HG03378 (cell line): ENCODE data around the gene UTP14A.
"Not testable (repeated sequence)": the region's sequence is repeated elsewhere in the genome, so short reads cannot be mapped to it uniquely, and the experiment has no call there.

ENCODE experiments used
- ATAC-seq: cut with Tn5 transposase; IDR thresholded peaks from one replicate; pipeline ENCODE4 v1.9.1; 2021; ENCODE audit warnings: mild to moderate bottlenecking, moderate library complexity; ENCODE audit not compliant: unreplicated experiment

UTP14A gene, protein sequence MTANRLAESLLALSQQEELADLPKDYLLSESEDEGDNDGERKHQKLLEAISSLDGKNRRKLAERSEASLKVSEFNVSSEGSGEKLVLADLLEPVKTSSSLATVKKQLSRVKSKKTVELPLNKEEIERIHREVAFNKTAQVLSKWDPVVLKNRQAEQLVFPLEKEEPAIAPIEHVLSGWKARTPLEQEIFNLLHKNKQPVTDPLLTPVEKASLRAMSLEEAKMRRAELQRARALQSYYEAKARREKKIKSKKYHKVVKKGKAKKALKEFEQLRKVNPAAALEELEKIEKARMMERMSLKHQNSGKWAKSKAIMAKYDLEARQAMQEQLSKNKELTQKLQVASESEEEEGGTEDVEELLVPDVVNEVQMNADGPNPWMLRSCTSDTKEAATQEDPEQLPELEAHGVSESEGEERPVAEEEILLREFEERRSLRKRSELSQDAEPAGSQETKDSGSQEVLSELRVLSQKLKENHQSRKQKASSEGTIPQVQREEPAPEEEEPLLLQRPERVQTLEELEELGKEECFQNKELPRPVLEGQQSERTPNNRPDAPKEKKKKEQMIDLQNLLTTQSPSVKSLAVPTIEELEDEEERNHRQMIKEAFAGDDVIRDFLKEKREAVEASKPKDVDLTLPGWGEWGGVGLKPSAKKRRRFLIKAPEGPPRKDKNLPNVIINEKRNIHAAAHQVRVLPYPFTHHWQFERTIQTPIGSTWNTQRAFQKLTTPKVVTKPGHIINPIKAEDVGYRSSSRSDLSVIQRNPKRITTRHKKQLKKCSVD

GRCh38 chrX:129905787-129906580 is at the start of gene UTP14A:
TSS of gene UTP14A (plus strand) at chrX:129906164. CDS start at chrX:129906211, 47 bp downstream.
- ATAC-seq, result peak; percentile 93

DNA sequence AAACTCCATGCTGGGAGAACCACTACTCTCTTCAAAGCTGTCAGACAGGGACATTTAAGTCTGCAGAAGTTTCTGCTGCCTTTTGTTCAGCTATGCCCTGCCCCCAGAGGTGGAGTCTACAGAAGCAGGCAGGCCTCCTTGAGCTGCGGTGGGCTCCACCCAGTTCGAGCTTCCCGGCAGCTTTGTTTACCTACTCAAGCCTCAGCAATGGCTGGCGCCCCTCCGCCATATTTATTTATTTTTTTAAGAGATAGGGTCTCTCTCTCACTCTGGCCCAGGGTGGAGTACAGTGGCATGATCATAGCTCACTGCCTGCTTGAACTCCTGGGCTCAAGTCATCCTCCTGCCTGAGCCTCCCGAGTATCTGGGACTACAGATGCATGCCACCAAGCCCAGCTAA is 46.8 kb upstream of the UTP14A start:
- not testable (repeated sequence) for ATAC-seq

DNA sequence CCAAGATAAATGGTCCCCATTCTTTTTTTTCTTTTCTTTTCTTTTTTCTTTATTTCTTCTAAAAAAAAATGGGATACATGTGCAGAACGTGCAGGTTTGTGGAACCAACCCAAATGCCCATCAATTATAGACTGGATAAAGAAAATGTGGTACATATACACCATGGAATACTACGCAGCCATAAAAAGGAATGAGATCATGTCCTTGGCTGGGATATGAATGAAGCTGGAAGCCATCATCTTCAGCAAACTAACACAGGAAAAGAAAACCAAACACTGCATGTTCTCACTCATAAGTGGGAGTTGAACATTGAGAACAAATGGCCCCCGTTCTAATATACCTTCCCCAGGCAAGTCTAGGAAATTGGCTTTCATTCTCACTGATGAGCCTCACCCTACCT is 39.6 kb upstream of the UTP14A start:
- not testable (repeated sequence) for ATAC-seq

- ATAC-seq, result no peak
Measured at GRCh38 chrX:129872524-129872923, 33.4 kb upstream of the UTP14A start.

DNA sequence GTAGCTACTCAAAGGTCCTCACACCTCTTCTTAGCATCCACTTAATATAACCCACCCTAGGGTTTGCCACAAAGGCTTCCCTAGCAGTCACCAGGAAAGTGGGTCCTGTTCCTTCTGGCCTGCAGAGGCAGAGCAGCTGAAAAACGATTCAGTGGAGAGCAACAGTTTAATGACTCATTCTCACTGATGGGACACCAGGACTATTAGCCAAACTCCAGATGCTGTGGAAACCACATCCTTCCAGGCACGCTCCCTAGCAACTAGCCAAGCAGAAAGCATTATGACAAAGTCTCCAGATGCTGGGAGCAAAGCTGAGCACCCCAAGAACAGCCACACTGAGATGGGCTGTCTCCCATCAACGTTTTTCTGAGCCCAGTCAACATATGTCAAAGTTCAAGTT is 30.3 kb upstream of the UTP14A start:
- no peak for ATAC-seq

DNA sequence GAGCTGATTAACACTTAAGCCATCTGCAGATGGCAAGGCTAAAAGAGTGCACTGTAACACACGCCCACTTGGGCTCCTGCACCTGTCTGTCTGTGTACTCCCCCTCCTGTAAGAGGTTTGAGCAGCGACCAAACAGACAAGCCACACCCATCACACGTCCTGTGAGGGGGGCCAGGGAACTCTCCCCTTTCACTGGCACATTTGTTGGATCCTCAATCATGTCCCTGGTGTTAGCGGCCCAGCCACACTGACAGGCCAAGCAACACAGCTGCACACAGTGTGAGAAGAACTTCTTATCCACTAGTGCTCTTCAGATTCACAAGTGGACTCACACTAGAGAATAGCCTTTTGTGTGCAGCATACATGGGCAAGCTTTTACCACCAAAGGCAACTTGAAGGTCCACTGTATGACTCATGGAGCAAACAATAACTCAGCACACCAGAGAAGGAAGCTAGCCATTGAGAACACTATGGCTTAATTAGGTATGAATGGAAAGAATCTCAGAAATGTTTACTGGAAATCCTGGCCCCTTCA is 29.1 kb upstream of the UTP14A start:
- no peak for ATAC-seq

- ATAC-seq, result no peak
Measured at GRCh38 chrX:129877401-129877800, 28.6 kb upstream of the UTP14A start.

DNA sequence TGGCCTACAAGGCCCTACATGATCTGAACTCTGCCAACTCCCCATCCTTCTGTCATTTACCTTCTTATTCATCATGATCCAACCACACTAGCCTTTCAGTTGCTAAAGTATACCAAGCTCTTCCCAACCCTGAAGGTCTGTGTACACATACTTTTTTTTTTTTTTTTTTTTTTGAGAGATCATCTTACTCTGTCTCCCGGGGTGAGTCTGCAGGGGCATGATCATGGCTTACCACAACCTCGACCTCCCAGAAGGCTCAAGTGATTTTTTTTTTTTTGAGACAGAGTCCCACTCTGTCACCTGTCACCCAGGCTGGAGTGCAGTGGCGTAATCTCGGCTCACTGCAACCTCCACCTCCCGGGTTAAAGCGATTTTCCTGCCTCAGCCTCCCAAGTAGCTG is 5.9 kb upstream of the UTP14A start:
- ATAC-seq, result no peak

- ATAC-seq, result no peak
Measured at GRCh38 chrX:129908636-129909035, 2.7 kb downstream of the UTP14A start.

GRCh38 chrX:129925305-129926092 is 19.5 kb downstream of the UTP14A start:
- ATAC-seq, result peak; percentile 61

DNA sequence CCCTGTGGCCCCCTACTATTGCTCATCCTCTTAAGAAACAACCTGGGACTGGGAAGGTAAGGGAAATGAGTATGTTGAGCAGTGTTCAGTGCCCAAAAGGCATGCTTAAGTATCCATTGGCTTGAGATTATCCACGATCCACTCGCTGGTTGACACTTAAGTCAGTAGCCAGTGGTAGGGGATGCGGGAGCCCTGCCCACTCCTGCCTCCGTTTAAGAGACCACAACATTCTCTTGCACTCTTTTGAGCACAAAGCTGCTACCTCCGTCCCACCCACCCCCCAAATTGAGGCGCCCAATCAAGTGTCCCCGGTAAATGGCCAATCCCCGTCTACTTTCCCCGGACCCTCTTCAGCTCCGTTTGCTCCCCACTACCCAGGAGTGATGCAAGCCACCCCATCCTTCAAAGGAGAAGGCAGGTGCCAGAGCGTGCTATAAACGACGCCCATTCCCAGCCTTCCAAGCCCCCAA is 25.0 kb downstream of the UTP14A start:
- no peak for ATAC-seq

- peak; percentile 77 for ATAC-seq
Measured at GRCh38 chrX:129931411-129932015, 25.5 kb downstream of the UTP14A start.

- ATAC-seq, result no peak
Measured at GRCh38 chrX:129932016-129932820, 26.3 kb downstream of the UTP14A start.

DNA sequence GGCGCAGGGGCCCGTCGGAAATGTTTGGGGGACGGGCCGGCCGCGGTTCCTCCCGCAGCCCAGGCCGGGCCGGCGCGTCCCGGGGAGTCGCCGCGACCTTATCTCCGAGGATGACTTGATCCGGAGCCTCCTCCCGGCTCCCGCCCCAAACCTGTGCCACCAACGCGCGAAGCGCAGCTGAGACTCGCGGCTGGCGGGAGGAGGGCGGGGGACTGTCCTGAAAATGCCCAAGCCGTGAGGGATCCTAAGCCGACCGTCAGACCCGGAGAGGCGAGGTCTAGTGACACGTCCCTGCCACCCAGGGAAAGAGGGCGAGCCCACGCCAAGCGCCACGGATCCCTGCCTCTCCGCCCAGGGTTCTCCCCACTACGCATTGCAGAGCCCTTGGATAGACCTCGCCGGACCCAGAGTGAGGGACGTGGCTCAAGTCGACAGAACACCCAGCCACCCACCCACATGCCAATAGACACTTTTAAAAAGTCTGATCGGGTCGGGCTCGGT is 26.9 kb downstream of the UTP14A start:
- no peak for ATAC-seq

- no peak for ATAC-seq
Measured at GRCh38 chrX:129933700-129934099, 27.7 kb downstream of the UTP14A start.

GRCh38 chrX:129934461-129934860 is 28.5 kb downstream of the UTP14A start:
- ATAC-seq, result no peak

- no peak for ATAC-seq
Measured at GRCh38 chrX:129934952-129935351, 29.0 kb downstream of the UTP14A start.

DNA sequence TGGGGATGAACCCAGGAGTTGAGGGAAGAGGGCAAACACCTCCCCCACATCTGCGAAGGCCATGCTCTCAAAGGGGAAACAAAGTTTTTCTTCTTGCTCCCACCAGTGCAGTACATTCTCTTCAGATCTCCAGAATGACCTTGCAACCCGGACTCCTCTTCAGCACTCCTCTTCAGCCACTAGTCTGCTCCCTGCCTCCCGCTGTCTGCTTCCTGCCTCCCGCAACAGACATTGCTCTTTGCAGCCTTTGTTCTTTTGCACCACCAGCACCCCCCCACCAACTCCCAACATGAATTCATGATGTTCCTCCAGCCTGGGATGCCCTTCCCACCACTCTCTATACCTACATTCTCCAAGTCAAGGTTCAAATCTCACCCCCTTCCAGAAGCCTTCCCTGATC is 32.1 kb downstream of the UTP14A start:
- no peak for ATAC-seq

DNA sequence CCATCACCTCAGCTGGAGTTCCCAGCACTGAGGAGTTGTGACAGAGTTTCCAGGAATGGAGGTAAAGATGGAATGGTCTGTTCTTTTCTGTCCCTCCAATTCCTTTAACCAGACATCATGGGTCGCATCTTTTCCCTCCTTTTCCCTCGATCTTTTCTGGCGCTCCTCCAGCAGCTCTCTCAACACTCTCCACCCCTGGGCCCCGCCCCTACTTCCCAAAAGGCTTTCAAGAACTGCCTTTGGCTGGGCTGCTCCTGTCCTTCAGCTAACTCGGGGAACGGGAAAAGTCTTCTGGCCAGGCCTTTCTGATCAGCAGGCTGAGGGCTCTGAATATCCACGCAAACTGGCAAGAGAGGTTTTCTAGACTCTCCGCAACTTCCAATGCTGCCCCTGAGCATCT is 34.0 kb downstream of the UTP14A start:
- ATAC-seq, result no peak
